Measurements from ENCODE around the gene AXIN2.
A peak's percentile ranks its signal among the peaks of the same experiment; 100 is the strongest.

The AXIN2 gene

DNA sequence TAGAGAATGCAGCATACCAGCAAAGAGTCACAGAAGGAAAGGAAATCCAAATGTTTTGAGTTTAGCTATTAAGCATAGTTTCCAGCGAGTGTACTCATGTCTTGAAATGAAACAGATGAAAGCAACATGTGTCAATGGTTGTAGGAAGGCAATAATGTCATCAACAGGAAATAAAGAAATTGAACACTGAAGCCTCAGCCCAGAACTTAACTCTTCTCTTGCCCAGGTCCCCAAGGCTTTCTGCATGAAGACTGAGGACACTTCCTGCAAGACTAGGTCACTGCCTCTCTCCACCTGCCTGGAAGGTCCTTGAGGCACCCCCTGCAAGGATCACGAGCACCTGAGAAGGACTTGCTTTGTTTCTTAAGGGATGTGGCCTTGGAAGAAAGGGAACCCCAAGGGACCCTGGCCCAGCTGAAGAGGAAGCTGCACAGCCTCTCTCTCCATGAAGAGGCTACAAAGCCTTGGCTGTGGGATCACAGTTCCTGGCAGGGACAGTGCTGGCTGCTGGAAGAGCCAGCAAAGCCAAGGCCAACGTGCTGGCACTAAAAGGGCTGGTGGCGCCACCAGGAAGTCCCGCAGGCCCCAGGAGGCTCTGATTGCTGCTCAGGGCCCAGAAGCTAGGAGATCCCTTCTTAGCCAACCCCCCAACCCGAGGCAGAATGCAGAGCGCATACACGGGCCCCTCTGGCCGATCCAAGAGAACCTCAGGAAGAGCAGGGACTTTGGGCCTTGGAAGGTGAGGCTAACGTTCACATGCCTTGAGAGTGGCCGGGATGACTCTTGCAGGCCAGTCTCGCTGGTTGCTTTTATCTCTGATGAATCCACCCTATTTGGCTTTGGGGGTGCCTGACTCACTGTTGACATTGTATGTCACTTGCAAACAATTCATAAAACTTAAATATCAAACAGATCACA lies 23.4 kb upstream of the AXIN2 start:
- no peak for DNase-seq (ENCODE audit: low read depth)

DNA sequence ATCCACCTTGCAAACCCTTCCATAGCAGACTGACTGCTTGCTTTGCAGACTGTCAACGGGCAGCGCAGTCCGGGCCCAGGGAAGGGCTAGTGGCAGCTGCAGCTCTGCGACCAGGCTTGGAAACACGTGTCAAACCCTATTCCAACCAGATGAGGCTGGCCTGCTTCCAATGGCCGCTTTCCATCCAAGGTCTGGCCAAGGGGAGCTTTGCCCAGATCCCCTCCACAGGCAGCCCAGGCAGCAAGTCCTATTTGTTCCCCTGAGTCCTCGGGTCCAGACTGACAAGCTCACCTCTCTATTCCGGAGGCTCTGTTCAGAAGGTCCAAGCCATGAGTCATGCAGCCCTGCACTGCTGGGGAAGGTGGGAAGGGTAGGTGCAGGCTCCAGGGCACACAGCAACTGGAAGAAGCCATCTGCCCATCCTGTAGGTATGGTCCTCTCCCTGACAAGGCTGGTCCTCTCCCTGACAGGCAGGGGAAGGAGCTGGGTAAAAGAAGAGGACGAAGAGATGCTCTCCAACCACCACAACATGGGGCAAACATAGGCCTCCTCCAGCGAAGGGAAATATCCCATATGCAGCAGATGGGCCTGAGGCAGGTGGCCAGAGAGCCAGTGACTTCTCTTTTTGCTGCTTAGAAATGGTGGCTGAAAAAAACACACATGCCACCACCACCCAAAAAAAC lies 22.6 kb upstream of the AXIN2 start:
- DNase-seq (ENCODE audit: low read depth) = no peak

GRCh38 chr17:65576939-65577338 lies 15.5 kb upstream of the AXIN2 start:
- no peak for DNase-seq (ENCODE audit: low read depth)

- DNase-seq (ENCODE audit: low read depth) = no peak
These were observed 11.8 kb upstream of the AXIN2 start for GRCh38 chr17:65573282-65573602.

DNA sequence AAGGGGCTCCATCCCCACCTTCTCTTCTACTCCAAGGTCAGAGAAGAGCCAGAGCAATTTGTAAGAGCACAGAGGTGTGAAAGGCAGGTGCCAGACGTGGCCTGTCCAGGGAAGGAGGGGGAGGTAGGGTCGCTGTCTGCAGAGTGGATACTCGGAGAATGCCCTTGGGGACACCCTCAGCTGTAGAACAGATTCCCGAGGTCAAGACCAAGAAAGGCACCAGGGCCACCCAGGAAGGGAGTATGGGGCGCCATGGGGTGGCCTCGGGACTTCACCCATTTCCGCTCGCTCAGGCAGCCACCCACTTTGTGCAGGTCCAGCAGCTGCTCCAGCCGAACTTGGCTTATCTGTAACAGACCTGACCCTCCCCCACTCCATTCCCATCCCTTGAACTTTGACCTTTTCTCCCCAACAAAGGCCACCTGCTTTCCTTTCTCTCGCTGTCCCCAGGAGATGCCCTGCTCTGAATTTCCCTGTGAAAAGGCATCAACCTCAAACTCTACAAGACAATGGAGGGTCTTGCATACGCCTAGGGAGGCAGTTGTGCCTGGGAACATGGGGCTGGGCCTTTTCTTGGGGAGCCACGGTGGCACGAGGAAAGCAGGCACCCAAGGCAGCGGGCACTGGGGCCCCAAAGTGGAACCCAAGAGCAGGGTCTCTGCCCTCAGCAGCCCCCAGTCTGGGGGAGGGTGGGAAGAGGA lies 11.3 kb upstream of the AXIN2 start:
- no peak for DNase-seq (ENCODE audit: low read depth)

DNA sequence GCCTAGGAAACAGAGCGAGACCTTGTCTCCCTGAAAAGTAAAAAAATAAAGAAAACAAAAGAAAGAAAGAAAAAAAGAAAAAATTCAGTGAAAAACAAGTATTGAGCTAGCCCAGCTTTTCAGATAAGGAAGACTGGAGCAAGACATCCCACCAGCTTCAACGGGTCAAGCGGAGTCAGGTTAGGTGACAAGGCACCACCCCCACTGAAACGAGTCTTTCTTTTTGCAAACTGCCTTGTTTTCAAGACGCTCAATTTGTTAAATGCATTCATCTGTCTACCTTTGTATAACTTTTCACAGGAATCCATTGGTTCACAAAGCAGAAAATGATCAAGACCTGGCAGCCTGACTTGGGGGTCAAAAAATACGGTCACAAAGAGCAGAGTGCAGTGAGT lies 10.7 kb upstream of the AXIN2 start:
- DNase-seq (ENCODE audit: low read depth) = no peak

DNA sequence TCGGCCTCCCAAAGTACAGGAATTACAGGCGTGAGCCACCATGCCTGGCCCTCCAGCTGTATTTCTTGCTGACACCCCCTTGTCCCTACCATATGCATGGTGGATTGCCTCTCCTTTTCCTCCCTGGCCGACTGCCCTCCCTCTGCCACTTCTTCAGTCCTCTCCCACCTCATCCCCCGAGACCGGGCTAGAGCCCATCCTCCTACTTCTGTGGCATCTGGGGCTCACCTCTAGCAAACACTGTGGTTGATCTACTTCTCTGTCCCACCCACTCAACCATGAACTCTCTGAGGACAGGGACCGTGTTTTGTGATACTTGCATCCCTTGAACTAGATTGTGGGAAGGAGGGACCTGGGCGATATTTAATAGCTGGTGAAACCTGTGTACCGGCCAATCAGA lies 7.5 kb upstream of the AXIN2 start:
- DNase-seq (ENCODE audit: low read depth) = no peak

GRCh38 chr17:65567566-65567965 lies 6.1 kb upstream of the AXIN2 start:
- no peak for DNase-seq (ENCODE audit: low read depth)

- no peak for DNase-seq (ENCODE audit: low read depth)
These were observed 4.1 kb upstream of the AXIN2 start for GRCh38 chr17:65565559-65565958.

GRCh38 chr17:65564793-65565192 lies 3.3 kb upstream of the AXIN2 start:
- DNase-seq (ENCODE audit: low read depth) = no peak

- no peak for DNase-seq (ENCODE audit: low read depth)
These were observed 721 bp upstream of the AXIN2 start for GRCh38 chr17:65562206-65562531.

GRCh38 chr17:65560628-65561451 lies 608 bp downstream of the AXIN2 start:
- DNase-seq (ENCODE audit: low read depth) = peak; percentile 47

DNA sequence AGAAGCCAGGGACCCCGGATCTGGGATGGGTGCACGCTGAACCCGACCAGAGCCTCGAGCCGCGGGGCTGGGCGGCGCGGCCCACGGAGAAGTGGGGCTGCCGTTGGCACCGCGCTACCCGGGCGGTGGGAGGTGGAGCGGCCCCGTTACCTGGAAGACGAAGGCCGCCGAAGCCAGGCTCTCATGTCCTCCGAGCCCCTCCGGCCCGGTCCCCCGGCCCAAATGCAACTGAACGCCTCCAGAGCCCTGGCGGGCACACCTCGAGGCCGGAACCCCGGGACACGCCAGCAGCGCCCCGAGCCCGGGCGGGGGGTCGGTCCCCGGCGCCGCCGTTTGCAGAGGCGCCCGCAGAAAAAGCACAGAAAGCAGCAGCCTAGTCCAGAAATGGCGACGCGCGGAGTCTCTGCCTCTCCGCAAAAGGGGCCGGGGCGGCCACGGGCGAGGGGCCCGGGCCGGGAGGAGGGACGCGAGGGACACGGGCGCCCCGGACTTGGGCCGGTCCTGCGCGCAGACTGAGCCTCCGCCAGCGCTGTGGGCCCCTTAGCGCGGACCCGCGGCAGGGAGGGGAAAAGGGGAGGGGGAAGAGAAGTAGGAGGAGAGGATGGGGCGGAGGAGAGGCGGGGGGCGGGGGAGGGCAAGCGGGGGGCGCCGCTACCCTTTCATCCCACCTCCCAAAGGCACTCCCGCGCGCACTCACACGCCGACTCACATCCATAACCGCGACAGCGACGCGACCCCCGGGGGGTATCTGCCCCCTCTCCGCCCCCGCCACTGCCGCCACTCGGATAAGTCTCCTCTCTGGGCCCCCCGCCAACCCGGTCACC lies 1.4 kb downstream of the AXIN2 start:
- DNase-seq (ENCODE audit: low read depth) = no peak

DNA sequence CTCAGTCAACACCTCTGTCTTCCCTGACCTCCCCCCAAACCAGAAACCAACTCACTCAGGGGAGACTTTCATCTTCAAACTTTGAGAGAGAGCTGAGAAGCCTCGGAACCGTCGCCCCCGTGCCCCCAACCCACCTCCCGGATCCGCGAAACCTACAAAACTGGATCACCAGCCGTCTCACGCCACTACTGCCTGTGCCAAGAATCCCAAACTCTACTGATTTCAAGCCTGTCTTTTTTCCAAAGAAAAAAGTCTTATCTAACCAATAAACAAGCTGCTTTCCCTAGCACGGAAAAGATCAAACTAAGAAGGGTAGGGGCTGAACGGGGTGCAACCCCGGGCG lies 2.0 kb downstream of the AXIN2 start:
- DNase-seq (ENCODE audit: low read depth) = no peak

DNA sequence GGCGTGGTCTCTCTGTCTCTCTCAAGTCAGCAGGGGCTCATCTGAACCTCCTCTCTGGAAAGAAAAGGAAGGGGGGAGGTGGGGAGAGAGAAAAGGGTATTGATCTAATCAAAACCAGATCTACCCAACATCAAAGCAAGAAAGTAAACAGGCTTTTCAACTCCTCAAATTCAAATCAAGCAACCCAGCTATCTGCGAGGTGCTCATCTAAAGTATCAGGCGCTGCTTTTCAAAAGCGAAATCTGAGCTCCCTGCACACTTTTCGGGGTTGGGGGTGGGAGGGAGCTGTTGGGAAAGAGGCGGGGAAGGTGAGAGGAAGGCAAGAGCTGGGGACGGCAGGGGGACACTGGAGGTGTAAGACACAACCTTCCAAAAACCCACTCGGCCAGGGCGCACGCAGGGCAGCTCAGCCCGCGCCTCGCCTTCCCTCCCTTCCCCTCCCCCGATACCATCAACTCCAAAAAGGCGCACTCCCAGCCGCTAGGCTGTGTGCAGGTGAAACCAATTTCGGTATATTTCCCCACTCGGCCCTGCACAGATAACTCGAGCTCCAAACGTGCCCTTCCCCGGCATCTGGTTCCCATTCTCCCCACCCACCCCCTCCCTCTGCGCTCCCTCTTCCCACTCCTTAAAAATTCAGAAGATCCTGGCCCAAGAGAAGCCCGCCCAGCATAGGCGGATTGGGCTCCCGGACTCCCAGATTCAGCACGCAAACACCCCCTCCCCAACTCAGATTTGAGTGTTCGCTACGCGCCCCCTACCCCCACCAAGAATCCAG lies 2.6 kb downstream of the AXIN2 start:
- DNase-seq (ENCODE audit: low read depth) = no peak

DNA sequence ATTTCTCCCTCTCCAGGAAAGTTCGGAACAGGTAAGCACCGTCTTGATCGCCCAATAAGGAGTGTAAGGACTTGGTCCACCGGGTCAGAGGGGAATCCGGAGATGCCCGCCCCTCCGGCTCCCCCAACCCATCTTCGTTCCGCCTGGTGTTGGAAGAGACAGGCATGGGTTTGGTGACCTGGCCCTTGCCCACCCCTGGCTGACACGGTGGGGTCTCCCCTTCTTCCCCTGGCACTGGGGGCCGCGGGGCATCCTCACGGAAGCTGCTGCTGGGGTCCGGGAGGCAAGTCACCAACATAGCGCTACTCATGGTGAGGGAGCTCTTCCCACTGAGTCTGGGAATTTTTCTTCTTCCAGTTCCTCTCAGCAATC lies 3.2 kb downstream of the AXIN2 start:
- DNase-seq (ENCODE audit: low read depth) = no peak

DNA sequence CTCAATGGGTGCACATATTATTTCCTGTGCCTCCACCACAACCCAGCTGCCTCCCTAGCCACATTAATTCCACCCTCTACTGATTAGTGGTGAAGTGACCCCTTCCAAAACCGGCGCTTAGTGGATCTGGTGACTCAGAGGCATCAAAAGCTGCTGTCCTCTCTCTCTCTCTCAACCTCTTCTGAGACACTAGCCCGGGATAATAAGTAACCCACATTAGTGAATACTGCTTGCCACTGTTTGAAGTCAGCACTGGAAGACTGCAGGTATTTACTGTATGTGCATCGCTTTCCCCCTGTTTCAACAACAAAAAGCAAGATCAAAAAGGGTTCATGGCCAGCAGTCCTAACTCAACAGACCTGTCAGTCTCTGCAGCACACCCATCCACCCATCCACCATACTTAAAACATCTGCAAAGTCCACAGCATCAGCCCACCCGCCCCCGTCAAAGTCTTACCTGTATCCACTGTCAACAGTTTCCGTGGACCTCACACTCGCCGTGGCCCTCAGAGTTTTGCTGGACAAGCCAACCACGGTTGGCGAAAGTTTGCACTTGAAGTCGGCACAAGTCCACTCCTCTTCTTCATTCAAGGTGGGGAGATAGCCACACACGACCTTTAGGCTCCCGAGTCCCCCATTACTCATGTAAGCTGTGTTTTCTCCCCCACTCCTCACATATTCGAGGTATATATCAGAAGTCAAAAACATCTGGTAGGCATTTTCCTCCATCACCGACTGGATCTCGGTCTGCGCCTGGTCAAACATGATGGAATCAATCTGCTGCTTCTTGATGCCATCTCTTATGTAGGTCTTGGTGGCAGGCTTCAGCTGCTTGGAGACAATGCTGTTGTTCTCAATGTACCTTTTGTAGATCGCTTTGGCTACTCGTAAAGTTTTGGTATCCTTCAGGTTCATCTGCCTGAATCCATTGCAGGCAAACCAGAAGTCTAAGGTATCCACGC lies 3.8 kb downstream of the AXIN2 start:
- no peak for DNase-seq (ENCODE audit: low read depth)

GRCh38 chr17:65556910-65557348 lies 4.5 kb downstream of the AXIN2 start:
- no peak for DNase-seq (ENCODE audit: low read depth)

Measured in stimulated activated CD8-positive, alpha-beta memory T cell treated with anti-CD3 and anti-CD28 coated beads, Interleukin-12 subunit alpha, Interleukin-12 subunit beta, amount 100 ng/mL, for 4 hours (primary cell).